CD14-positive monocyte (primary cell): ENCODE data around the gene SAFB2. TPM values are rescaled to one million over a fixed set of nuclear protein-coding genes. Genes with fewer than 3 reads are reported as not detected.
A peak's percentile ranks its signal among the peaks of the same experiment; 100 is the strongest.

Experiments
- DNase-seq, 3 donors: peaks; one replicate each; pipeline ENCODE4 v3.0.0-alpha.2; 2011 to 2022
- H2AFZ ChIP-seq: 2 replicates; pipeline ENCODE4 v1.6.0; 2012; ENCODE audit warnings: mild to moderate bottlenecking, low read depth, low read length, inconsistent platforms; ENCODE audit not compliant: insufficient read depth, poor library complexity, severe bottlenecking
- H3K27ac ChIP-seq, 2 donors: 1 replicate in 1 of 2; 2 replicates in 1 of 2; pipeline ENCODE4 v1.5.1; 2012 to 2013; ENCODE audit warnings: low read length in 2 of 2, control low read depth in 1 of 2, inconsistent platforms in 1 of 2, low read depth in 1 of 2, mild to moderate bottlenecking in 1 of 2
- H3K27me3 ChIP-seq, 2 donors: one replicate each; pipeline versions ENCODE4 v1.6.0 to v1.6.1; 2011 to 2013; ENCODE audit warnings: low read length in 2 of 2; ENCODE audit not compliant: control insufficient read depth in 2 of 2, insufficient read depth in 2 of 2
- H3K36me3 ChIP-seq, 2 donors: replicated peaks in 1 of 2; 1 replicate in 1 of 2; 2 replicates in 1 of 2; pipeline versions ENCODE4 v1.5.1 to v1.6.1; 2012 to 2013; ENCODE audit warnings: low read length in 2 of 2, control low read depth in 1 of 2, inconsistent platforms in 1 of 2, mild to moderate bottlenecking in 1 of 2; ENCODE audit not compliant: insufficient read depth in 2 of 2, control insufficient read depth in 1 of 2
- H3K4me1 ChIP-seq, 2 donors: 1 replicate in 1 of 2; 2 replicates in 1 of 2; pipeline versions ENCODE4 v1.5.1 to v1.6.1; 2012 to 2013; ENCODE audit warnings: low read length in 2 of 2, control low read depth in 1 of 2, inconsistent platforms in 1 of 2, mild to moderate bottlenecking in 1 of 2, moderate library complexity in 1 of 2; ENCODE audit not compliant: insufficient read depth in 2 of 2, control insufficient read depth in 1 of 2
- H3K4me2 ChIP-seq: replicated peaks from 2 replicates; pipeline ENCODE3; 2012; ENCODE audit warnings: low read length, moderate library complexity, mild to moderate bottlenecking; ENCODE audit not compliant: poor library complexity, severe bottlenecking; ENCODE audit errors: extremely low read depth
- H3K4me3 ChIP-seq, 3 experiments: fragments of 200-600 bp in 1 of 3; sonication (generic) in 1 of 3; replicated peaks in 1 of 3; 1 replicate in 2 of 3; 2 replicates in 1 of 3; pipeline ENCODE4 v1.5.1; 2011 to 2013; ENCODE audit warnings: low read length in 3 of 3, mild to moderate bottlenecking in 3 of 3, control low read depth in 2 of 3, low read depth in 2 of 3, inconsistent platforms in 1 of 3, moderate library complexity in 1 of 3
- H3K79me2 ChIP-seq: 2 replicates; pipeline ENCODE4 v1.6.0; 2012; ENCODE audit warnings: mild to moderate bottlenecking, control low read depth, inconsistent platforms, low read length, moderate library complexity; ENCODE audit not compliant: insufficient read depth
- H3K9ac ChIP-seq: 2 replicates; pipeline ENCODE4 v1.6.0; 2017; ENCODE audit warnings: low read length, mild to moderate bottlenecking; ENCODE audit not compliant: insufficient read depth, poor library complexity, severe bottlenecking
- H3K9me3 ChIP-seq, 2 donors: replicated peaks in 1 of 2; 1 replicate in 1 of 2; 2 replicates in 1 of 2; pipeline versions ENCODE4 v1.5.1 to v1.6.1; 2012 to 2013; ENCODE audit warnings: low read length in 2 of 2, control low read depth in 1 of 2; ENCODE audit not compliant: control insufficient read depth in 1 of 2, insufficient read depth in 1 of 2
- H4K20me1 ChIP-seq: 2 replicates; pipeline ENCODE4 v1.6.0; 2012; ENCODE audit warnings: mild to moderate bottlenecking, low read length, control low read depth, moderate library complexity; ENCODE audit not compliant: insufficient read depth
- H3K27ac Mint-ChIP-seq, 7 donors: one replicate each; pipeline ENCODE4 v1.8.0; 2020; ENCODE audit warnings: mild to moderate bottlenecking in 7 of 7, mixed read lengths in 7 of 7, moderate library complexity in 6 of 7, inconsistent platforms in 2 of 7
- H3K27me3 Mint-ChIP-seq, 3 donors: one replicate each; pipeline ENCODE4 v1.8.0; 2021 to 2022; ENCODE audit warnings: low read depth in 3 of 3, mild to moderate bottlenecking in 3 of 3, mixed read lengths in 3 of 3, moderate library complexity in 3 of 3, inconsistent platforms in 1 of 3
- H3K36me3 Mint-ChIP-seq, 2 donors: one replicate each; pipeline ENCODE4 v1.8.0; 2020; ENCODE audit warnings: mixed read lengths in 2 of 2, inconsistent platforms in 1 of 2, mild to moderate bottlenecking in 1 of 2
- H3K4me1 Mint-ChIP-seq: one replicate; pipeline ENCODE4 v1.8.0; 2020; ENCODE audit warnings: mild to moderate bottlenecking, mixed read lengths
- H3K4me3 Mint-ChIP-seq, 2 donors: one replicate each; pipeline ENCODE4 v1.8.0; 2020; ENCODE audit warnings: mild to moderate bottlenecking in 2 of 2, mixed read lengths in 2 of 2, moderate library complexity in 1 of 2
- H3K9me3 Mint-ChIP-seq, 7 donors: one replicate each; pipeline ENCODE4 v1.8.0; 2020 to 2022; ENCODE audit warnings: mixed read lengths in 7 of 7, mild to moderate bottlenecking in 6 of 7, moderate library complexity in 6 of 7, inconsistent platforms in 2 of 7
- CTCF ChIP-seq: fragments of 200-600 bp; IDR thresholded peaks from one replicate; pipeline ENCODE4 v1.8.0; 2022; ENCODE audit warnings: antibody characterized with exemption, mild to moderate bottlenecking
- WGBS: methylation state at CpG from one replicate; pipeline ENCODE4 v1.1.5; 2013; ENCODE audit warnings: missing lambda C conversion rate; ENCODE audit not compliant: insufficient coverage; 5-methylcytosine and 5-hydroxymethylcytosine counted together
- intact Hi-C, 2 donors: fragments of 100-400 bp; cut with micrococcal nuclease; formaldehyde crosslinking; loops; one replicate each; pipeline versions ENCODE4 v1.15.0 to v1.15.1; 2023
- polyA plus RNA-seq, 3 donors: library from polyadenylated mRNA; depleted of rRNA in 1 of 3; unstranded in 2 of 3; stranded (reverse) in 1 of 3; fragments of 300-500 nt in 2 of 3; fragments of >200 nt in 1 of 3; fragmentation: Illumina TruSeq in 2 of 3; gene quantifications; 1 replicate in 2 of 3; 2 replicates in 1 of 3; pipeline ENCODE4 v1.2.3, GENCODE V29; 2012 to 2021
- small RNA-seq: library from RNA; depleted of rRNA; stranded (forward); fragments of <200 nt; gene quantifications from one replicate; pipeline ENCODE3, GENCODE V24; 2012; ENCODE audit warnings: low read depth; ENCODE audit not compliant: insufficient read length

The SAFB2 gene
- polyA plus RNA-seq, 3 donors = 7.5 to 53.4 (median 14.7) TPM

GRCh38 chr19:5537870-5538269 is 84.7 kb downstream of the SAFB2 start:
- H3K27ac ChIP-seq = no peak overlapping the region
- DNase-seq = no peak
- peaks cover 23 to 36% of the 10 kb centered on the region in 2 donors for H3K9me3 ChIP-seq
- no peaks in the 10 kb centered on the region for H3K4me1 ChIP-seq
- no peak overlapping the region for H3K9ac ChIP-seq
- H3K4me3 ChIP-seq = no peak overlapping the region
- WGBS = 70% methylated on average over 12 of the region's 12 CpGs
- Mint-ChIP-seq H3K4me3 (peak overlapping the region in 1 of 2 donors; percentile 42), H3K9me3 (peaks cover 20 to 37% (median 33%) of the 10 kb centered on the region in 7 donors), H3K27me3 (peaks cover 20 to 31% (median 28%) of the 10 kb centered on the region in 3 donors), H3K36me3 (no peaks in the 10 kb centered on the region), H3K27ac (no peak overlapping the region), H3K4me1 (no peaks in the 10 kb centered on the region)
- intact Hi-C loops = no loop called here
- H3K36me3 ChIP-seq = no peaks in the 10 kb centered on the region
- peaks cover 4 to 13% of the 10 kb centered on the region in 2 donors for H3K27me3 ChIP-seq
- H2AFZ ChIP-seq = no peak overlapping the region
- no peaks in the 10 kb centered on the region for H3K79me2 ChIP-seq
- no peaks in the 10 kb centered on the region for H4K20me1 ChIP-seq
- no peak overlapping the region for H3K4me2 ChIP-seq
- no peak for TF ChIP-seq CTCF

Small RNA genes lying within 50 kb of the gene (small RNA-seq; reads per million reads assigned to genes)
- not detected for gene SNRPEP4

Other genes starting within 250 kb of the SAFB2 start
- gene ZNRF4, start 167.4 kb downstream of the SAFB2 start, polyA plus RNA-seq = not detected
- gene TINCR, start 54.8 kb downstream of the SAFB2 start, polyA plus RNA-seq = under 1 TPM in 1 of 3 donors, not detected in 2; 0.11 TPM
- gene SAFB, start 307 bp upstream of the SAFB2 start, polyA plus RNA-seq = 10 to 100 TPM; 12.2 to 76.6 (median 23.1) TPM
- gene MICOS13, start 57.7 kb upstream of the SAFB2 start, polyA plus RNA-seq = 10 to 100 TPM; 22.5 to 82.7 (median 78.6) TPM
- gene HSD11B1L, start 58.3 kb upstream of the SAFB2 start, polyA plus RNA-seq = 1 to 10 TPM; 1.9 to 2.5 (median 2.4) TPM
- gene RPL36, start 67.5 kb upstream of the SAFB2 start, polyA plus RNA-seq = 100 to 1,000 TPM; 336 to 708 (median 627) TPM
- 10 to 100 TPM; 12.1 to 37.2 (median 13.8) TPM for gene LONP1, start 97.4 kb upstream of the SAFB2 start, polyA plus RNA-seq
- gene CATSPERD, start 97.9 kb upstream of the SAFB2 start, polyA plus RNA-seq = not detected
- 1 to 10 TPM in 1 of 3 donors, under 1 TPM in 1, not detected in 1; 0.15 to 1.6 TPM for gene PRR22, start 162.0 kb upstream of the SAFB2 start, polyA plus RNA-seq
- 10 to 100 TPM; 17.4 to 40.2 (median 23.4) TPM for gene DUS3L, start 168.4 kb upstream of the SAFB2 start, polyA plus RNA-seq
- gene NRTN, start 182.3 kb upstream of the SAFB2 start, polyA plus RNA-seq = not detected
- gene FUT6, start 216.9 kb upstream of the SAFB2 start, polyA plus RNA-seq = not detected
- gene FUT3, start 228.7 kb upstream of the SAFB2 start, polyA plus RNA-seq = not detected
- not detected for gene FUT5, start 247.8 kb upstream of the SAFB2 start, polyA plus RNA-seq